ENCODE measurements around the gene IMP4.
"Not testable (repeated sequence)": the region's sequence is repeated elsewhere in the genome, so short reads cannot be mapped to it uniquely, and the experiment has no call there.

The IMP4 gene, protein sequence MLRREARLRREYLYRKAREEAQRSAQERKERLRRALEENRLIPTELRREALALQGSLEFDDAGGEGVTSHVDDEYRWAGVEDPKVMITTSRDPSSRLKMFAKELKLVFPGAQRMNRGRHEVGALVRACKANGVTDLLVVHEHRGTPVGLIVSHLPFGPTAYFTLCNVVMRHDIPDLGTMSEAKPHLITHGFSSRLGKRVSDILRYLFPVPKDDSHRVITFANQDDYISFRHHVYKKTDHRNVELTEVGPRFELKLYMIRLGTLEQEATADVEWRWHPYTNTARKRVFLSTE

GRCh38 chr2:130342533-130343275, at the start of gene IMP4:
IMP4 (plus strand) TSS chr2:130342897; CDS start chr2:130342933, 36 bp downstream.
- peak; percentile 94 for DNase-seq

- no peak for DNase-seq
Observed at GRCh38 chr2:130300258-130300969, 42.3 kb upstream of the IMP4 start.

- no peak for DNase-seq
Observed at GRCh38 chr2:130300970-130301348, 41.7 kb upstream of the IMP4 start.

GRCh38 chr2:130302164-130302886, 40.4 kb upstream of the IMP4 start:
- DNase-seq = no peak

GRCh38 chr2:130303169-130303568, 39.5 kb upstream of the IMP4 start:
- no peak for DNase-seq

DNA sequence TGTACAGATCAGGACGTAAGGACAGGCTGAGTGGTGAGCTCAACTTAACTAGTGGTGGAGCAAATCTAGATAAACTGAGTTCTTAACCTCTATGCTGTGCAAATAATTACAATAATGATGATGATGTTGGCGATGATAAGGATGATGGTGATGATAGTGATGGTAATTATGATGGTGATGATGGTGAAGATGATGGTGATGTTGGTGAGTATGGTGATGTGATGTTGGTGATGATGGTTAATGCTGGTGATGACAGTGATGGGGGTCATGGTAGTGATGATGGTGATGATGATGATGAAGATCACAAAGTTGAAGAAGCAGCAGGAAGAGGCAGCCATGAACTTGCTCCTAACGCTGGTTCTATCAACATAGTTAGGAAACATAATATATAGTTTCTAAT, 38.0 kb upstream of the IMP4 start:
- DNase-seq = no peak

DNA sequence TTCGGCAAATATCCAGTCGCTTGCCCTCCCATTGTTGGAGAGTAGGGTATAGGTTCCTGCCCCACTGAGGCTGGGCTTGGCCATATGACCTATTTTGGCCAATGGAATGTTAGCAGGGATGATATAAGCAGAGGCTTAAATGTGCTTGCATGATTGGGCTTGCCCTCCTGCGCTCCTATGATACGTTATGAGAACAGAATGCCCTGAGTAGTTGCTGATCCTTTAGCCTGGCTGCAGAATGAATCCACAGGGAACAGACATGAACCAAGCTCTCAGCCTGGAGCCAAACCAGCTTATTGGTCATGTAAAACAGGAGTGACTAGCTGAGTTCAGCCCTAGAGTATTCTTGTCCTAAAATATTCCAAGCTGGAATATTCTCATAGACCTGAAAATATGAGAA, 34.8 kb upstream of the IMP4 start:
- no peak for DNase-seq

GRCh38 chr2:130310881-130311280, 31.8 kb upstream of the IMP4 start:
- DNase-seq = no peak

DNA sequence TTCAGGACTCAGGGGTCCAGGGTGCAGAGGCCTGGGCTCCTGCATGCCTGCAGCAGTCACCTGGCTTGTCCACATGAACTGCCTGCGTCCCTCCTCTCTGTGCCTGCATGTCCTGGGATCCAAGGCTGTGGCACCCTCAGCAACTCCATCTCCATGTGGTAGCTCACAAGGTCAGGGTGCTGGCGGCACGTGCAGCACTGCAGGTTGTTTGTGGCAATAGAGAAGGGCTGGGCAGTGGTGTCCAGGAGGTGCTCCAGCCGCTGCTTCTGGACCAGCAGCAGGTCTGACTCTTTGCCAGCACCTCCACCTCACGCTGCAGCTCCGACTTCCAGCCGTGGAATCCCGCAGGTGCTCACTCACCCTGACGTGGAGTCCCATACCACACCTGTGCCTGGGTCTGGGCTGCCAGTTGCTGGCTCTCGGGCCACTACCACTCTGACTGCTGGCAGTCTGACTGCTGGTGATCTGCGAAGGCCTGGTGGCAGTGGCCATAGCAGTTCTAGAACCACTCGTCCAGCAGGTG, 28.8 kb upstream of the IMP4 start:
- no peak for DNase-seq

GRCh38 chr2:130314377-130314776, 28.3 kb upstream of the IMP4 start:
- DNase-seq = no peak

DNA sequence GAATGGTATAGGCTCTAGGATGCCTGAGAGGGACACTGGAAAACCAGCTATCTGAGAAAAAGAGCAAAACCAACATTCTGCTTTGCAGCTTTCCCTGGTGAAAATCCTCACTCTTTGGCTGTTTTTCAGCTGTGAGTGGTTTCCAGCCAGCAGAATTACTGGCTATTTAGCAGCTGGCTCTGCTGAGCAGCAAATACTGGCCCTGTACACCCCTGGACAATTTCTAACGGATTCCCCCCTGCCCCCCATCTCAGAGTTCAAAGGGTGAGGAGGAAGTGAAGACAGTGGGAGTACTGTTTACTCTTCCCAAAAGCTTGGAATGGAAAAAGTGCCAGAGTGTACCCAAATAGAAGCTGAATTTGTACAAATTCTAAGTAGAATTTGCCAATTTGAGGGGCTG, 26.1 kb upstream of the IMP4 start:
- no peak for DNase-seq

DNA sequence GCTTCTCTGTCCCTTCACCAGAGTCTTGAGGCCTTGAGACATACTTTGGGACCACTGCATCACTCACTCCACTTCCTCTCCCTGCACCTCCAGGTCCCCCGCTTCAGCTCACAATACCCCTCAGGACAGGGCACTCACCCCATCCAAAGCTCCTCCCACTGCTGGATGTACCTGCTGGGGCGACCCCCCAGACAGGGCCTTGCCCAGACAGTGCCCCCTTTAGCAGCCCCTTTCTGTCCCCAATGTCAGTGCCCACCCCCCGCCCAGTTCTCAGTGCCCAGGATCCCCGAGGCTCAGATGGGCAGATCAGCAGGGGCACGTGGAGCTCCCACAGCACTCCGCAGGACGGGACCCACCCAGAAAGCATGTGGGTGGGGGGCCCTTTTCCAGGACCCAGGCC, 23.8 kb upstream of the IMP4 start:
- no peak for DNase-seq

GRCh38 chr2:130319536-130319935, 23.2 kb upstream of the IMP4 start:
- DNase-seq = no peak

GRCh38 chr2:130327703-130328527, 14.8 kb upstream of the IMP4 start:
- no peak for DNase-seq

- no peak for DNase-seq
Observed at GRCh38 chr2:130328710-130329109, 14.0 kb upstream of the IMP4 start.

DNA sequence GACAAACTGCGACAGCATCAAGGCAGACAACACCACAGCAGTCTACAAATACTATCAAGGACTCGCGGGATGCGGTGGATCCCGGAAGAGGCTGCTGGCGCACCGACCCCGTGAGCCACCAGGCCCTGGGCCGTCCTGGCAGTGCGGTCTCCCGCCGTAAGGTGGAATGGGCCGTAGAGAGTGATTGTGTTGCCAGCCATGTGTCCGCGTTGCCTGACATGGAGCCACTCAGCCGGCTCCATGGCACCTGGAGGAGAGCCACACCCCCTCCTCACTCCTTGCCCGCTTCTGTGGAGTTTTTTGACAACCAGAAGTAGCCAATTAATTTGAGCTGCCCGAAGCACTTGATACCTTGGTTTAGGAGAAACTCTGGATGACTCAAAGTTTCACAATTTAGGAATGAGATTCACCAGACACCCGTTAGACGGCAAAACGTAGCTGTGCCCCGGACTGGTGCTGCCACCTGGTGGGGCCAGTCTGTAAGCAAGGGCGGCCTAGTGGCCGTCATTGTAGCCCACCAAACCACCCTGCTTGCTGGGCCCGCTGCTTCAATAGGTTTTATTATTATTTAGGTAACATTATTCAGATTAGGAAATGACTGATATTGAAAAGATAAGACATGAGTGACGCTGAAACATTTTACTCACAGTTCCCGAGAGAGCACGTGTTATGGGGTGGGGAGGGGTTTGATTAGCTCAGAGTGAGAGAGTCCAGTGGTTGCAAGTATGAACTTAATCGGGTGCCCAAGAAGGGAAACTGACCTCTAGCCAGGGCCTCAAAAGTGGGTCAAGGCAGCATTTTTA, 10.2 kb upstream of the IMP4 start:
- peak; percentile 72 for DNase-seq

DNA sequence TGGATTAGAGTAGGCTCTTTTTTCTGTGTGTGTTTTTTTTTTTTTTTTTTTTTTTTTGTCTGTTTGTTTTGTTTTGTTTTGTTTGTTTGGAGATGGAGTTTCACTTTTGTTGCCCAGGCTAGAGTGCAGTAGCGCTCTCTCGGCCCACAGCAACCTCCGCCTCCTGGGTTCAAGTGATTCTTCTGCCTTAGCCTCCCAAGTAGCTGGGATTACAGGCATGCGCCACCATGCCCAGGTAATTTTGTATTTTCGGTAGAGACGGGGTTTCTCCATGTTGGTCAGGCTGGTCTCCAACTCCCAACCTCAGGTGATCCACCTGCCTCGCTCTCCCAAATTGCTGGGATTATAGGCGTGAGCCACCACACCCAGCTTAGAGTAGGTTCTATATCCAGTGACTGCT, 9.4 kb upstream of the IMP4 start:
- not testable (repeated sequence) for DNase-seq

DNA sequence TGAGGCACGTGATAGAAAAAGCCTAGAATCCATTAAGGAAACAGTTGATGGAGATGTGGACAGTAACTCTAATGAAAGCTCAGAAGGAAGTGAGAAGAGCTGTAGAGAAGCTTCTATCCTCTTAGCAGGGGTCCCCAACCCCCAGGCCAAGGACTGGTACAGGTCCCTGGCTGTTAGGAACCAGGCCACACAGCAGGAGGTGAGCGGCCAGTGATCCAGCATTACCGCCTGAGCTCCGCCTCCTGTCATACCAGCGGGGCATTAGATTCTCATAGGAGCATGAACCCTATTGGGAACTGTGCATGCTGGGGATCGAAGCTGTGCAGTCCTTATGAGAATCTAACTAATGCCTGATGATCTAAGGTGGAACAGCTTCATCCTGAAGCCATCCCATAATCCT, 8.7 kb upstream of the IMP4 start:
- no peak for DNase-seq

- no peak for DNase-seq
Observed at GRCh38 chr2:130335226-130335625, 7.5 kb upstream of the IMP4 start.

GRCh38 chr2:130336150-130336876, 6.4 kb upstream of the IMP4 start:
- DNase-seq = no peak

Measured in activated naive CD4-positive, alpha-beta T cell treated with anti-CD3 and anti-CD28 coated beads, Interleukin-2, amount 50 U/mL, for 16 hours (primary cell).